HG02973 (cell line): ENCODE data around the gene COMMD1.
"Not testable (repeated sequence)": the region's sequence is repeated elsewhere in the genome, so short reads cannot be mapped to it uniquely, and the experiment has no call there.

Experiments used
- ATAC-seq: cut with Tn5 transposase; IDR thresholded peaks from one replicate; pipeline ENCODE4 v1.9.1; 2021; ENCODE audit warnings: moderate library complexity; ENCODE audit not compliant: unreplicated experiment

Gene COMMD1

GRCh38 chr2:61962095-61962984, 56.9 kb downstream of the COMMD1 start:
- no peak for ATAC-seq

- no peak for ATAC-seq
Observed at GRCh38 chr2:61966087-61966727, 60.7 kb downstream of the COMMD1 start.

- ATAC-seq = no peak
Observed at GRCh38 chr2:61967262-61967661, 61.8 kb downstream of the COMMD1 start.

DNA sequence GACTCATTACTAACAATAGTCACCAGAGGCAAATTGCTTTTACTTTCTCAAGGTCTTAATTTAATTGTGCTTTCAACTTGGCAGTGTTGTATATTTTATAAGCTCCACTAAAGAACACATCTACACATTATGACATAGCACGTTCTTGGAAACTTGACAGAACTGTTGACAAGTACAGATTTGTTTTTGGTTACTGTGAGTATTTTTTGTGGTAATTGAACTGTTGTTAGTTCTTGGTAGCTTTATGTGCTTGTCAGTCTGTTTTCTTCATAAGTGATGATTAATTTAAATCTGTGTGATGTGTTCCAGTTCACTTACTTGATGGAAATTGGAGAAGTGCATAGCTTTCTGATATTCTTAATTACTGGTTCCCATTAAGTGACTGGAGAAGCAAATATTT, 63.9 kb downstream of the COMMD1 start:
- no peak for ATAC-seq

- no peak for ATAC-seq
Observed at GRCh38 chr2:61970807-61971556, 65.5 kb downstream of the COMMD1 start.

DNA sequence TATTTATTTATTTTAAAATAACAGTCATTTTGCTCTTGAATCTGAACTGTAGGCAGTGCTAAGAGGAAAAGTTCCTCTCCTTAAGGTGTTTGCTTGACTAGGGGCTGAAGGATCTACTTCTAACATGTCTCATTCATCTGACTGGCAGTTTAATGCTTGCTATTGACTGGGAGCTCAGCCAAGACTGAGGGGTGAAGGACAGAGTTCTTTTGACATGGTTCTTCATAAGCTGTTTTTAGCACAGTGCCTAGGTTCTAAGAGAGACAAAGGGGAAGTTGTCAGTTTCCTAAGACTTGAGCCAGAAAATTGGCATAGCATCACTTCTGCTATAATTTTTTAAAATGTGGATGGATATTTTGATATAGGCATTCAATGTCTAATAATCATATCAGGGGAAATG, 73.0 kb downstream of the COMMD1 start:
- ATAC-seq = no peak

DNA sequence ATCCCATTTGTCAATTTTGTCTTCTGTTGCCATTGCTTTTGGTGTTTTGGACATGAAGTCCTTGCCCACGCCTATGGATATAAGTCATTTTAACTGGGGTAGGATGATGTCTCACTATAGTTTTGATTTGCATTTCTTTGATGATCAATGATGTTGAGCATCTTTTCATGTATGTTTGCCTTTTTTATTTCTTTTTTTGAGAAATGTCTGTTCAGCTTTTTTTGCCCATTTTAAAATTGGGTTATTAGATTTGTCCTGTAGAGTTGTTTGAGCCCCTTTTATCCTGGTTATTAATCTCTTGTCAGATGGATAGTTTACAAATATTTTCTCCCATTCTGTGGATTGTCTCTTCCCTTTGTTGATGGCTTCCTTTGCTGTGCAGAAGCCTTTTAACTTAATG, 75.3 kb downstream of the COMMD1 start:
- ATAC-seq = no peak

GRCh38 chr2:61984682-61985081, 79.2 kb downstream of the COMMD1 start:
- no peak for ATAC-seq

- no peak for ATAC-seq
Observed at GRCh38 chr2:61988462-61989366, 83.2 kb downstream of the COMMD1 start.

GRCh38 chr2:61993422-61994024, 88.0 kb downstream of the COMMD1 start:
- ATAC-seq = no peak

- ATAC-seq = no peak
Observed at GRCh38 chr2:61994531-61994930, 89.1 kb downstream of the COMMD1 start.

- peak; percentile 12 for ATAC-seq
Observed at GRCh38 chr2:61995065-61995464, 89.6 kb downstream of the COMMD1 start.

DNA sequence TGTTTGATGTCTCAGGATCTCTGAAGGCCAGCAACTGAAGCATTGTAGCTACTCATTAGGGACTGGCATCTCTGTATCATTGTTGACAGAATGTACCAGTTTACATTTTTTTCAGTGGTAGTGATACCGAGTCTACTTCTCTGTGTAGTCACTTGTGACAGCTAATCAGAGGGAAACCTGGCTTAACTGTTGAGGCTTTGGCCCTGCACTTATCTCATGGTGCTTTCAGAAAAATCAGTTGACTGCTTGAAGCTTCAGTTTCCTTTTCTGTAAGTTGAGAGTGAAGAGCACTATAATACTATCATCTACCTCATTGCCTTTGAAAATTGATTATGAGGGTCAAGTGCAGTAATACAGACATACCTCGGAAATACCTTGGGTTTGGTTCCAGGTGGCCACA, 90.0 kb downstream of the COMMD1 start:
- ATAC-seq = peak; percentile 63

- no peak for ATAC-seq
Observed at GRCh38 chr2:61998426-61998825, 93.0 kb downstream of the COMMD1 start.

DNA sequence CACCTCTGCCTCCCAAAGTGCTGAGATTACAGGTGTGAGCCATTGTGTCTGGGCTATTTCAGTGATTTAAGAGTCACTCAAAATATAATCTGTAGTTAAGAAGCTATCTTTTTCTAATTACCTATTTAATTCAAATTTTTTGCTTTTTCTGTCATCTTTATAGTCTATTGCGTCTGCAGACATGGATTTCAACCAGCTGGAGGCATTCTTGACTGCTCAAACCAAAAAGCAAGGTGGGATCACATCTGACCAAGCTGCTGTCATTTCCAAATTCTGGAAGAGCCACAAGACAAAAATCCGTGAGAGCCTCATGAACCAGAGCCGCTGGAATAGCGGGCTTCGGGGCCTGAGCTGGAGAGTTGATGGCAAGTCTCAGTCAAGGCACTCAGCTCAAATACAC, 95.1 kb downstream of the COMMD1 start:
- ATAC-seq = no peak

DNA sequence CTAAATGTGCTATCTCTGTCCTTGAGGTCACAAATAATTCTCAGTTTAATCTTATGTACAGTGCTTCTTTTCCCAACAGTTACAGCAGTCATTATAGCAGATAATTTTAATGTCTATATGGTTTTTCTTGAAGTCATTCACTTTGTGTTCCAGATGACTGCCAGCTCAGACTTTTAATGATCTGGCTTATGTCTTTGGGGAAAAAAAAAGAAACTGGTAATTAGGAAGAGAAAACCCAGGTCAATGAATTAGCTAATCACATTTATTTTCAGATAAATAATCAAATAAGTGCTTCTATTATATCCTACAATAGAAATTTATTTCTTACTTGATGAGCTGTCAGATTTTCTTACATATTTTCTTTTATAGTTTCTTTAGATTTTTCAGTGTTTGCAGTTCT, 96.0 kb downstream of the COMMD1 start:
- ATAC-seq = no peak

GRCh38 chr2:62004428-62004827, 99.0 kb downstream of the COMMD1 start:
- not testable (repeated sequence) for ATAC-seq

GRCh38 chr2:62007555-62007954, 102.1 kb downstream of the COMMD1 start:
- ATAC-seq = no peak

GRCh38 chr2:62010632-62011256, 105.3 kb downstream of the COMMD1 start:
- no peak for ATAC-seq

GRCh38 chr2:62013641-62014040, 108.2 kb downstream of the COMMD1 start:
- ATAC-seq = no peak
